ENCODE results near the gene LARGE1.

DNA sequence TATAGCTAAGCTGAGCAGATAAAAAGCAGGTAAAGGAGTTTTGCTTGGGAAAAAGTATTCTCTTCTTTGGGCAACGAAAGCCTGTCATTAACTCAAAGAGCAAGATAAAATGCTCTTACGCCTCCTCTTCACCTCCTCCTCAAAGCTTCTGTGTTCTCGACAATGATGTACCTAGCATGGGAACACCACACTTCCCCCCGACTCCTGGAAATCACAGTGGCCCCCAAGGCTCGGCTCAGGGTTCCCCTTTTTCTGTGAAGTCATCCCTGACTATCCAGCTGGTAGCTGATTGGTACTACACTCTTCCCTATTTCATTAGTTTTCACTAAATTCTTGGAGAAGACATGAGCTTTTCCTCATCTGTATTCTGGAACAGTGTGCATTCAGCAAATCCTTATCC, 336.1 kb downstream of the LARGE1 start:
- TF ChIP-seq, protein P1, sequence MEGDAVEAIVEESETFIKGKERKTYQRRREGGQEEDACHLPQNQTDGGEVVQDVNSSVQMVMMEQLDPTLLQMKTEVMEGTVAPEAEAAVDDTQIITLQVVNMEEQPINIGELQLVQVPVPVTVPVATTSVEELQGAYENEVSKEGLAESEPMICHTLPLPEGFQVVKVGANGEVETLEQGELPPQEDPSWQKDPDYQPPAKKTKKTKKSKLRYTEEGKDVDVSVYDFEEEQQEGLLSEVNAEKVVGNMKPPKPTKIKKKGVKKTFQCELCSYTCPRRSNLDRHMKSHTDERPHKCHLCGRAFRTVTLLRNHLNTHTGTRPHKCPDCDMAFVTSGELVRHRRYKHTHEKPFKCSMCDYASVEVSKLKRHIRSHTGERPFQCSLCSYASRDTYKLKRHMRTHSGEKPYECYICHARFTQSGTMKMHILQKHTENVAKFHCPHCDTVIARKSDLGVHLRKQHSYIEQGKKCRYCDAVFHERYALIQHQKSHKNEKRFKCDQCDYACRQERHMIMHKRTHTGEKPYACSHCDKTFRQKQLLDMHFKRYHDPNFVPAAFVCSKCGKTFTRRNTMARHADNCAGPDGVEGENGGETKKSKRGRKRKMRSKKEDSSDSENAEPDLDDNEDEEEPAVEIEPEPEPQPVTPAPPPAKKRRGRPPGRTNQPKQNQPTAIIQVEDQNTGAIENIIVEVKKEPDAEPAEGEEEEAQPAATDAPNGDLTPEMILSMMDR (IDR thresholded peaks at IDR 0.05; ENCODE audit: control extremely low read depth in 1 of 3, insufficient read depth in 1 of 3, low read depth in 1 of 3, low read length in 3 of 3): no peak
- TF ChIP-seq EP300 (IDR thresholded peaks at IDR 0.05; ENCODE audit: borderline replicate concordance in 1 of 2, low read depth in 2 of 2, low read length in 2 of 2): no peak
- TF ChIP-seq EZH2 (IDR thresholded peaks at IDR 0.05; ENCODE audit: low read depth, low read length, severe bottlenecking): no peak
- TF ChIP-seq, protein P2, sequence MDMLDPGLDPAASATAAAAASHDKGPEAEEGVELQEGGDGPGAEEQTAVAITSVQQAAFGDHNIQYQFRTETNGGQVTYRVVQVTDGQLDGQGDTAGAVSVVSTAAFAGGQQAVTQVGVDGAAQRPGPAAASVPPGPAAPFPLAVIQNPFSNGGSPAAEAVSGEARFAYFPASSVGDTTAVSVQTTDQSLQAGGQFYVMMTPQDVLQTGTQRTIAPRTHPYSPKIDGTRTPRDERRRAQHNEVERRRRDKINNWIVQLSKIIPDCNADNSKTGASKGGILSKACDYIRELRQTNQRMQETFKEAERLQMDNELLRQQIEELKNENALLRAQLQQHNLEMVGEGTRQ (IDR thresholded peaks at IDR 0.05; ENCODE audit: low read length): no peak
- TF ChIP-seq SRF (IDR thresholded peaks at IDR 0.05; ENCODE audit: low read depth, low read length): no peak
- no peak for TF ChIP-seq SAP30 (IDR thresholded peaks at IDR 0.05; ENCODE audit: insufficient read depth, insufficient replicate concordance, low read length)
- no peak for TF ChIP-seq SP2 (IDR thresholded peaks at IDR 0.05; ENCODE audit: low read length)
- no peak for TF ChIP-seq RNF2 (IDR thresholded peaks at IDR 0.05; ENCODE audit: borderline replicate concordance, low read depth, low read length, missing control alignments, poor library complexity, severe bottlenecking)
- TF ChIP-seq SIN3A (conservative IDR thresholded peaks at IDR 0.05 in 1 of 2, IDR thresholded peaks at IDR 0.05 in 1 of 2; ENCODE audit: low read depth in 1 of 2, low read length in 2 of 2): no peak
- TF ChIP-seq GTF2F1 (IDR thresholded peaks at IDR 0.05; ENCODE audit: borderline replicate concordance, low read depth, low read length): no peak
- TF ChIP-seq POU5F1 (IDR thresholded peaks at IDR 0.05; ENCODE audit: low read depth, low read length): no peak
- no peak for TF ChIP-seq KDM1A (IDR thresholded peaks at IDR 0.05; ENCODE audit: borderline replicate concordance, low read length)
- TF ChIP-seq POLR2AphosphoS5 (IDR thresholded peaks at IDR 0.05; ENCODE audit: low read depth, low read length): no peak
